Mucosa of rectum (tissue), 2 donors: ENCODE results near the gene BCL11A.

Experiments
- H3K27ac ChIP-seq, 2 donors: one replicate each; pipeline ENCODE4 v1.7.0; 2013; ENCODE audit warnings: inconsistent platforms in 2 of 2, low read depth in 2 of 2, low read length in 2 of 2
- H3K27me3 ChIP-seq, 2 donors: one replicate each; pipeline ENCODE4 v1.7.0; 2013; ENCODE audit warnings: low read length in 2 of 2; ENCODE audit not compliant: control insufficient read depth in 2 of 2, insufficient read depth in 2 of 2
- H3K36me3 ChIP-seq, 2 donors: one replicate each; pipeline ENCODE4 v1.7.0; 2013; ENCODE audit warnings: low read length in 2 of 2; ENCODE audit not compliant: control insufficient read depth in 2 of 2, insufficient read depth in 2 of 2
- H3K4me1 ChIP-seq, 2 donors: one replicate each; pipeline ENCODE4 v1.7.0; 2013; ENCODE audit warnings: low read length in 2 of 2, mild to moderate bottlenecking in 1 of 2; ENCODE audit not compliant: control insufficient read depth in 2 of 2, insufficient read depth in 2 of 2
- H3K4me3 ChIP-seq, 2 donors: one replicate each; pipeline ENCODE4 v1.7.0; 2013; ENCODE audit warnings: low read length in 2 of 2
- H3K9ac ChIP-seq, 2 donors: one replicate each; pipeline ENCODE4 v1.7.0; 2013; ENCODE audit warnings: low read length in 2 of 2, low read depth in 1 of 2, mild to moderate bottlenecking in 1 of 2
- H3K9me3 ChIP-seq, 2 donors: one replicate each; pipeline ENCODE4 v1.7.0; 2013; ENCODE audit warnings: low read length in 2 of 2; ENCODE audit not compliant: control insufficient read depth in 2 of 2
- donor health status: healthy.
- donor health status: Normal muscosa, but diverticular disease.

Gene BCL11A

DNA sequence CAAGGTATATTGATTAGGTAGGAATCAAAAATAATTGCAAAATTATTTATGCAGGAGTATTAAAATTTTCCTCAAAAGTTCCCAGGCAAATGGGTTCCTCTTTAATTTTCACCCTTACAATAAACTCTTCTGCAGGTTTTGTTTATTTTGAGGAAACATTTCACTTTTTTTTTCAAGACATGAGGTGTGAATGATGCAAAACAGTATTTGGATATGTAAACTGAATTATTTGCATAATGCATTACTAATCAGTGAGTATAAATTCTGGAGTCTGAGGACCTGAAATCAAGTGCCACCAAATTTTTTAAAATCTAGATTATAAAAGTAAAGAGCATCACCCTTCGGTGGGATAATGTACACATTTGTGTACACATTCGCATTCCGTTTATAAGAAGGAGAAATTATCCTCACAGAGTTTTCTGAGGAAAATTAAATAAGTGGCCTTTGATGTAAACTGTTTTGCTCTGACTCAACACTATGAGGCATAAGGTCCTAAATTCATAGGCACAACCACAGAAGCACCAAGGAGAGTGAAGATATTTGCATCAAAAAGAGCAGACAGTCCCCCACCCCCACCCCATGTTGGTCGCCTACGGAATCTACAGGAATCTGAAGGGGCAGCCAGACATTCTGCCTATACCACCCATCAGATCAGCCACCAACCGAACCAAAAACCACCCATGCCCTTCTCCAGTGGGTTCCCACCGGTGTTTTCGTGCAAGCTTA, 33.1 kb downstream of the BCL11A start:
- Histone ChIP-seq H3K4me3 (no peak overlapping the region), H3K27ac (no peak overlapping the region), H3K9ac (no peak overlapping the region), H3K36me3 (peaks cover 0 to 3% of the 10 kb centered on the region in 2 donors), H3K9me3 (no peaks in the 10 kb centered on the region), H3K27me3 (no peaks in the 10 kb centered on the region), H3K4me1 (peaks cover 12 to 26% of the 10 kb centered on the region in 2 donors)

DNA sequence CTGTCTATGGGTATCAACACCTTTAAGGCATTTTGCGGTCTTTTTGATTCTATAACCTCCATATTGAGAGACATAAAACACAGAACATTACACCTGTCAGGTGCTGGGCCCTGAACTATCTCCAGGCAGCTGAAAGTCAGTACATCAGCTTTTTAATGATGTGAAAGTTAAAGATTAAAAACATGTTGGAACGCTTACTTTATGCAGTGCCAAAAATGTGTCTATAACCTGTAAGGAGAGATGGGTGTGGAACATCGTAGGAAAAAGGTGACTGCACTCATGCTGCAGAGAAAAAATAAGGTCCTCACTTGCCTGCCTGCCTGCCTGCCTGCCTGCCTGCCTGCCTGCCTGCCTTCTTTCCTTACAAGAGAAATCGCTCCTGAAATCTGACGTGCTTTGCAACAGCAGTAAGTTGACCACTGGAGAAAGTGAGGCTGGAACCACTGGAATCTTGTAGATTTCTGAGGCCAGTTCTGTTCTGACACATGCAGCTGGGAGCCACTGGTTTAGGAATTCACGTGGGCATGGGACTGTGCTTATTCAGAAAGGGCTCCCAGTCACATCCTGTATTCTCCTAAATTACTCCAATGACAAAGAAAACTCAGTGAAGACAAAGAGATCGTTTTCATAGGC, 34.1 kb downstream of the BCL11A start:
- no peak overlapping the region for H3K4me3 ChIP-seq
- H3K27ac ChIP-seq, result peak overlapping the region; percentile 67 to 69
- H3K4me1 ChIP-seq, result peaks cover 18 to 33% of the 10 kb centered on the region in 2 donors
- H3K9ac ChIP-seq, result no peak overlapping the region
- no peaks in the 10 kb centered on the region for H3K9me3 ChIP-seq
- peaks cover 0 to 3% of the 10 kb centered on the region in 2 donors for H3K36me3 ChIP-seq
- no peaks in the 10 kb centered on the region for H3K27me3 ChIP-seq

DNA sequence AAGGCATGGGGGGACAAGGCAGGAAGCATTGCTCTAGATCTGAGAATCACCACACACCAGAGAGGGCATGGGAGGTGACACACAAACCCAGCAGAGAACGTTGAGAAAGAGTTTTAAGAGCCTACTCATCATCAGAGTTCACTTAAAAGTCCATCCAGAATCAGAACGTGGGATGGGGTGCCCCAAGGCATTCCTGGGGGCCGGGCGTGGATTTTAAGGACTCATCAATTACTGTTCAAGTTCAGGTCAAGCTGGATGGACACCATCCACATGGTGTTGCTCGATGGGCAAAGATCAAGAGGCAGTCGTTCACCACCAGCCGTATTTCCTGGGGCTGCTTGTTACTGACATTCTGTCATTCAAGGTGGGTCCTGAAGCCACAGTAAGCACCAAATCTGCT, 34.9 kb downstream of the BCL11A start:
- peak overlapping the region; percentile 57 to 67 for H3K27ac ChIP-seq
- peaks cover 25 to 39% of the 10 kb centered on the region in 2 donors for H3K4me1 ChIP-seq
- no peak overlapping the region for H3K4me3 ChIP-seq
- H3K27me3 ChIP-seq, result no peaks in the 10 kb centered on the region
- no peaks in the 10 kb centered on the region for H3K9me3 ChIP-seq
- H3K36me3 ChIP-seq, result peaks cover 0 to 3% of the 10 kb centered on the region in 2 donors
- H3K9ac ChIP-seq, result no peak overlapping the region

DNA sequence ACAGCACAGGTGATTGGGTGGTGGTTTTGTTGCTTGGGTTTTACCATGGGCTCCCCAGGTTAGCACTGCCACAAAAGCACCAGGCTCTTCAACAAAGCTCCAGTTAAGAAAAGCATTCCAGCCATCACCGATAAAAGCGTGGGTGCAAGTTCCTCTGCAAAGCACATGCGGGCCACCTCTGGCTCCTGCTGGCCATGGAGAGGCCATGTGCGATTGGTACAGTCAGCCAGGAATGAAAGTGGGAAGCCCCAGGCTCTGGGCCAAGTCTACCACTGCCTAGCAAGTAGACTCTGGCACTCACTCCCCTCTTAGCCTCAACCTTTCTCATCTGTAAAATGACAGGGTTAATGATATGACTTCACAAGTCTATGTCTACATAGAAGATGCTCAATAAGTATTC, 36.0 kb downstream of the BCL11A start:
- H3K9me3 ChIP-seq, result no peaks in the 10 kb centered on the region
- no peak overlapping the region for H3K27ac ChIP-seq
- no peak overlapping the region for H3K4me3 ChIP-seq
- H3K36me3 ChIP-seq, result peaks cover 0 to 3% of the 10 kb centered on the region in 2 donors
- no peaks in the 10 kb centered on the region for H3K27me3 ChIP-seq
- no peak overlapping the region for H3K9ac ChIP-seq
- H3K4me1 ChIP-seq, result peaks cover 33 to 47% of the 10 kb centered on the region in 2 donors

DNA sequence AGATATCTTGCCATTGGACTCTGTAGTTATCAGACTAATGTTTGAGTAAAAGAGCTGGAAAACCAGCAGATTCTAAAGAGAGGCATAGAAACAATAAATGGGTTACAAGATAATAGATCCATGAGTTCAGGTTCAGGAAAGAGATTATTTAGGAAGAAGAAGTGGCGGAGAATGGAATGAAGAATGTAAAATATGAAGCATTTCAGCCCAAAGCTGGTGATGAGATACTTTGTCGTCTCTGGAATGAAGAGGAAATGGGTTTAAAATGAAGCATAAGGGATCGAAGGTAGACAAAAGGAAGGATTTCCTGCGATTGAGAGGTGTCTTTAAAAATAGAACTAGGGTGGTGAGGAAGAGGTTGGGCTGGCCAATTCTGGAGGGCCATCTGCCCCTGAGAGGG, 36.6 kb downstream of the BCL11A start:
- Histone ChIP-seq H3K9me3 (no peaks in the 10 kb centered on the region), H3K4me3 (no peak overlapping the region), H3K9ac (no peak overlapping the region), H3K4me1 (peaks cover 39 to 54% of the 10 kb centered on the region in 2 donors), H3K27ac (no peak overlapping the region), H3K27me3 (no peaks in the 10 kb centered on the region), H3K36me3 (peaks cover 0 to 3% of the 10 kb centered on the region in 2 donors)

DNA sequence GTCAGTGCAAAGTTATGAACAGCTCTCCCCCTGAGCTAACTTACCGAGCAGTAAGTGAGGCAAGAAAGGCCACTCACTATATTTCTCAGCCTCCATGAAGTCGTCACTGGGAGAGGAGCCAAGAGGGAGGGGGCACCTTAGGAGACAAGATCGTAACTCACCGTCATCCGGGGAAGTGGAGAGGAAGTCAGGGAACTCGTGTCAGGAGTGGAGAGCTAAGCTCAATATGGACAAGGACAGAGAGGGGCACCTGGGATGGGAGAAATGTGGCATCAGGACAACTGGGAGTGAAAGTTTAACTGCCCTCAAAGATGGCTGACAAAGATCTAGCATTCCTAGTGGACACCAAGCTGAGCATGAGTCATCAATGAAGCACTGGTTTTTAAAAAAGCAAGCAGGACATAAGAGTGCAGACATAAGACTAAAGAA, 37.1 kb downstream of the BCL11A start:
- H3K9ac ChIP-seq, result peak overlapping the region in 1 of 2 donors; percentile 1
- H3K27me3 ChIP-seq, result no peaks in the 10 kb centered on the region
- no peaks in the 10 kb centered on the region for H3K9me3 ChIP-seq
- H3K4me1 ChIP-seq, result peaks cover 39 to 58% of the 10 kb centered on the region in 2 donors
- peaks cover 0 to 3% of the 10 kb centered on the region in 2 donors for H3K36me3 ChIP-seq
- H3K27ac ChIP-seq, result no peak overlapping the region
- no peak overlapping the region for H3K4me3 ChIP-seq

DNA sequence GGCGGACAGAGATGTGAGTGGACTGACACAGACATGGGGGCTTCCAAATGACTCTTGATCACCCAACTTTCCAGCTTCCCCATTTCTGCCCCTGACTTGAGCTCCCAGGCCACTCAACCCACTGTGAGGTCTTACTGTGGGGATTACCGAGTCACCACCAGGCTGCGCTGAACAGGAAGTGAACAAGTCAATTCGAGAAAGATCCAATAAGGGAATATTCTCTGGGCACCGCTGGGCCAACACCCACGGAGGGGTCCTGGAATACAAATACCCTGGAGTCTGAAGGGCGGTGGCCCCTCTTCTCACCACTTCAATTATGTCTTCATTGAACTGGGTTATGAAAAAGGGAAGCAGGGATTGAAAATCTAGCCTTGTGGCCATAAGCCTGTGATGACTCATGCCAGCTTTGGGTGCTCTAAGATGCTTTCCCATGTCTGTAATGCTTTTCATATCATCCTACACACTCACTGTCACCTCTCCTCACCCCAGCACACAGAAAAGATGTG, 37.7 kb downstream of the BCL11A start:
- peak overlapping the region; percentile 74 to 83 for H3K27ac ChIP-seq
- no peak overlapping the region for H3K4me3 ChIP-seq
- peak overlapping the region in 1 of 2 donors; percentile 1 for H3K9ac ChIP-seq
- no peaks in the 10 kb centered on the region for H3K9me3 ChIP-seq
- no peaks in the 10 kb centered on the region for H3K27me3 ChIP-seq
- H3K36me3 ChIP-seq, result peaks cover 0 to 3% of the 10 kb centered on the region in 2 donors
- peaks cover 39 to 60% of the 10 kb centered on the region in 2 donors for H3K4me1 ChIP-seq

DNA sequence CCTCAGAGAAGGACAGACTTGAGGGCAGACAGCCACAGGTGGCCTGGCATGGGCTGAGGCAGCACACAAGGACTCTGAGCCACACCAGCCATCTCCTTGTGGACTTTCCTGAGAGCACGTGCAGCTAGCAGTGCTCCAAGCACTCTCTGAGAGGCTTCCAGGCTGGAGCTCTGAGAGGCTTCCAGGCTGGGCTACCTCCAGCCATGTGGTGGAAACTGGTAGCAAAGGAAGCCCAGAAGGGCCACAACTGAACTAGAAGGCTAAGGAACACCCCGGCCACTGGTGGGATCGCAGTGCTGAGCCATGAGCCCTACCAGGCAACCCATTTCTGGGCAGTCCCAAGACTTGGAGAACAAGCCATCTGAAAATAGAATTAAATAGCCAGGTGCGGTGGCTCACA, 39.5 kb downstream of the BCL11A start:
- no peaks in the 10 kb centered on the region for H3K27me3 ChIP-seq
- peak overlapping the region in 1 of 2 donors; percentile 9 for H3K9ac ChIP-seq
- H3K4me3 ChIP-seq, result no peak overlapping the region
- H3K4me1 ChIP-seq, result peaks cover 38 to 55% of the 10 kb centered on the region in 2 donors
- peak overlapping the region; percentile 38 to 52 for H3K27ac ChIP-seq
- peaks cover 0 to 3% of the 10 kb centered on the region in 2 donors for H3K36me3 ChIP-seq
- no peaks in the 10 kb centered on the region for H3K9me3 ChIP-seq

DNA sequence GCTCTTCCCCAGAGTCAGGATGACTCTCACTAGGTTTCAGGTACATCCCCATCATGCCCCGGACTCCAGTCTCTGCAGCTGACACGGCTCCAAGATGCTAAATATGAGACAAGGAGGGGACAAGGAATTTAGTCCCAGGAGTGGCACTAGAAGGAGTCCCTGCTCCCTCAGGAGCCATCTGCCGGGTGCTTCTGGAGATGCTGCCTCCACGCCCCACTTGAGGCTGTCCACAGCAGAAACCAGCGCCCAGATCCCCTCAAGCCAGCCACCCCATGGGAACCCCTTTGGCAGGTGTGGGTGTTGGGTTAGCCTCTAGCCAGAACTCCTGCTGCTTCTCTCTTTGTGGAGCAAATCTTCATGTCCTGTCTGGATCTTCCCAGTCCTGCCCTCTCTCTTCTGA, 40.3 kb downstream of the BCL11A start:
- Histone ChIP-seq H3K27me3 (no peaks in the 10 kb centered on the region), H3K27ac (peak overlapping the region; percentile 70 to 78), H3K4me3 (no peak overlapping the region), H3K36me3 (peaks cover 0 to 3% of the 10 kb centered on the region in 2 donors), H3K9me3 (no peaks in the 10 kb centered on the region), H3K4me1 (peaks cover 33 to 55% of the 10 kb centered on the region in 2 donors), H3K9ac (no peak overlapping the region)

DNA sequence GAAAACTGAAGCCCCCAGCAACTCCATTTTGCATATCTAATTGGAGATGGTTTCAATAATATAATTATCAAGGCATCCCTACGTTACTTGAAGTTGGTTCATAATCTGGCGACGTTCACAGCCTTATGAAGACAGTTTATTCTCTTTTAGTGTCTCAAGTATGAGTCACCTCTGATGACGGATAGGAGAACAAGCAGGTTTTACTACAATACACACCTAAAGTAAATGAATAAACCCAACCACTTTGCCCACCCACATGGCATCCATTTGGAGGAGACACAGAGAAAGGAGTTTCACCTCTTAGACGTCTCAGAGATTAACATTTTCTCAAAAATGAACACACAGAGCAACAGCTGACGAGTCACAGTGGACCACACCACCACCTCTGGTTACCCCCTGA, 40.8 kb downstream of the BCL11A start:
- H3K36me3 ChIP-seq, result peaks cover 0 to 3% of the 10 kb centered on the region in 2 donors
- H3K4me3 ChIP-seq, result no peak overlapping the region
- no peaks in the 10 kb centered on the region for H3K9me3 ChIP-seq
- peaks cover 37 to 60% of the 10 kb centered on the region in 2 donors for H3K4me1 ChIP-seq
- H3K27ac ChIP-seq, result peak overlapping the region; percentile 73 to 78
- peak overlapping the region; percentile 4 to 20 for H3K9ac ChIP-seq
- no peaks in the 10 kb centered on the region for H3K27me3 ChIP-seq
